GM23248 (cell line): ENCODE data around the gene SPDYE6. TPM values are rescaled to one million over a fixed set of nuclear protein-coding genes. Genes with fewer than 3 reads are reported as not detected.
"Not testable (repeated sequence)": the region's sequence is repeated elsewhere in the genome, so short reads cannot be mapped to it uniquely, and the experiment has no call there.

Experiments used
- DNase-seq: peaks from one replicate; pipeline ENCODE4 v3.0.0-alpha.2; 2015
- H2AFZ ChIP-seq: fragments of 200-600 bp; sonication (generic); 2 replicates; pipeline ENCODE4 v1.6.1; 2016; ENCODE audit warnings: antibody characterized with exemption
- H3F3A ChIP-seq: fragments of 200-600 bp; sonication (generic); 2 replicates; pipeline ENCODE4 v1.6.1; 2016; ENCODE audit warnings: mild to moderate bottlenecking, antibody characterized with exemption, mixed run types; ENCODE audit not compliant: insufficient read depth
- H3K27ac ChIP-seq: fragments of 200-600 bp; sonication (generic); 2 replicates; pipeline ENCODE4 v1.5.1; 2016; ENCODE audit warnings: mild to moderate bottlenecking
- H3K27me3 ChIP-seq: fragments of 200-600 bp; sonication (generic); replicated peaks from 2 replicates; pipeline ENCODE4 v1.6.1; 2016; ENCODE audit warnings: mild to moderate bottlenecking; ENCODE audit not compliant: insufficient read depth
- H3K36me3 ChIP-seq: fragments of 200-600 bp; sonication (generic); 2 replicates; pipeline ENCODE4 v1.6.1; 2016; ENCODE audit warnings: low read depth, mild to moderate bottlenecking
- H3K4me1 ChIP-seq: fragments of 200-600 bp; sonication (generic); 2 replicates; pipeline ENCODE4 v1.6.1; 2016; ENCODE audit warnings: mild to moderate bottlenecking; ENCODE audit not compliant: insufficient read depth
- H3K4me2 ChIP-seq: fragments of 200-600 bp; sonication (generic); one replicate; pipeline ENCODE4 v1.6.1; 2016; ENCODE audit warnings: mild to moderate bottlenecking; ENCODE audit not compliant: unreplicated experiment
- H3K4me3 ChIP-seq: fragments of 200-600 bp; sonication (generic); 2 replicates; pipeline ENCODE4 v1.5.1; 2016; ENCODE audit warnings: mild to moderate bottlenecking
- H3K79me2 ChIP-seq: fragments of 200-600 bp; sonication (generic); 2 replicates; pipeline ENCODE4 v1.6.1; 2016; ENCODE audit warnings: mild to moderate bottlenecking; ENCODE audit not compliant: insufficient read depth
- H3K9ac ChIP-seq: fragments of 200-600 bp; sonication (generic); 2 replicates; pipeline ENCODE4 v1.6.1; 2016; ENCODE audit warnings: mild to moderate bottlenecking
- H3K9me2 ChIP-seq: fragments of 200-600 bp; sonication (generic); 2 replicates; pipeline ENCODE4 v1.6.1; 2016; ENCODE audit warnings: mixed run types, mild to moderate bottlenecking, moderate library complexity; ENCODE audit not compliant: insufficient read depth
- H3K9me3 ChIP-seq: fragments of 200-600 bp; sonication (generic); one replicate; pipeline ENCODE4 v1.6.1; 2017; ENCODE audit warnings: low read depth
- H4K20me1 ChIP-seq: fragments of 200-600 bp; sonication (generic); 2 replicates; pipeline ENCODE4 v1.6.0; 2016; ENCODE audit not compliant: insufficient read depth
- WGBS, 2 experiments: methylation state at CpG; one replicate each; pipeline ENCODE4 v1.1.6; 2015 to 2017; ENCODE audit warnings: low lambda C conversion rate in 2 of 2, low coverage in 1 of 2; ENCODE audit errors: missing lambda C conversion rate in 2 of 2; 5-methylcytosine and 5-hydroxymethylcytosine counted together
- in situ Hi-C: fragments of 300-500 bp; cut with MboI; formaldehyde crosslinking; loops from 2 replicates; pipeline ENCODE4 v1.15.0; 2020
- polyA plus RNA-seq: library from polyadenylated mRNA; unstranded; fragments of >200 nt; fragmentation: Nextera tagmentation; extraction: Ambion mirVana; gene quantifications from 2 replicates; pipeline ENCODE4 v1.2.1, GENCODE V29; 2016
- total RNA-seq: library from RNA; depleted of rRNA; stranded (reverse); fragments of >200 nt; shearing (Covaris generic); gene quantifications from 2 replicates; pipeline ENCODE4 v1.2.3, GENCODE V29; 2014

The SPDYE6 gene
- total and polyA plus RNA-seq, 2 experiments from 2014 or later: not detected

GRCh38 chr7:102335574-102335973 lies 20.7 kb downstream of the SPDYE6 start:
- H4K20me1 ChIP-seq, H3K79me2 ChIP-seq, in situ Hi-C loops, H3K4me3 ChIP-seq, H3K27ac ChIP-seq, H3K36me3 ChIP-seq, H3K9ac ChIP-seq, H3K4me2 ChIP-seq, H3K4me1 ChIP-seq, H3F3A ChIP-seq, H3K9me2 ChIP-seq, DNase-seq, H2AFZ ChIP-seq, H3K9me3 ChIP-seq: not testable (repeated sequence)
- peaks cover 13% of the 10 kb centered on the region; the same call in 1 of the 2 replicates for H3K27me3 ChIP-seq
- WGBS, 2 experiments: 69 to 73% methylated on average over 7 of the region's 7 CpGs

- in situ Hi-C loops, H2AFZ ChIP-seq, H4K20me1 ChIP-seq, H3K36me3 ChIP-seq, H3K9me3 ChIP-seq, DNase-seq, H3K9ac ChIP-seq, H3K27ac ChIP-seq, H3K4me1 ChIP-seq, H3F3A ChIP-seq, H3K9me2 ChIP-seq, H3K79me2 ChIP-seq, H3K4me3 ChIP-seq, H3K4me2 ChIP-seq: not testable (repeated sequence)
- H3K27me3 ChIP-seq: peaks cover 37% of the 10 kb centered on the region
- WGBS, 2 experiments: 62% methylated on average over 8 of the region's 8 CpGs
Measured at GRCh38 chr7:102330666-102331460, 25.4 kb downstream of the SPDYE6 start.

DNA sequence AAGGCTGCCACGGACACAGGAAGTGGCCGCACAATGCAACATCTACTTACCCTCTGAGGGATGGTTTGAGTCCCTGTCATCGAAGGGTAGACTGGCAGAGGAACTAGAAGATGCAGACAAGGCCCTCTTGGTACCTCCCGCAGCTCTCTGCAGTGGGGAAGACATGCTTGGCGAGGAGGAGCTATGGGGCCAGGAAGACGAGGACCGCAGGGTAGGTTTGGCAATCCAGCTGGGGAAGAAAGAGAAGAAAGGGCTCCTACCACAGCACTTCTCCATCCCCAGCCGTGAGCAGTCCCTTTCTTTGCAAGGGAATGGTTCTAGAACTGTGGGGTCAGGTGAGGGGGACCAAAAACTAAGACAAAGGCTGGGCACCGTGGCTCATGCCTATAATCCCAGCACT lies 26.9 kb downstream of the SPDYE6 start:
- H3F3A ChIP-seq, H3K9me2 ChIP-seq, H3K36me3 ChIP-seq, H3K9ac ChIP-seq, DNase-seq, H4K20me1 ChIP-seq, H3K4me1 ChIP-seq, H3K4me3 ChIP-seq, H3K27ac ChIP-seq, H2AFZ ChIP-seq, in situ Hi-C loops, H3K9me3 ChIP-seq, H3K4me2 ChIP-seq, H3K79me2 ChIP-seq: not testable (repeated sequence)
- H3K27me3 ChIP-seq: peaks cover 37% of the 10 kb centered on the region
- 70 to 75% methylated on average over 9 of the region's 9 CpGs for WGBS, 2 experiments

DNA sequence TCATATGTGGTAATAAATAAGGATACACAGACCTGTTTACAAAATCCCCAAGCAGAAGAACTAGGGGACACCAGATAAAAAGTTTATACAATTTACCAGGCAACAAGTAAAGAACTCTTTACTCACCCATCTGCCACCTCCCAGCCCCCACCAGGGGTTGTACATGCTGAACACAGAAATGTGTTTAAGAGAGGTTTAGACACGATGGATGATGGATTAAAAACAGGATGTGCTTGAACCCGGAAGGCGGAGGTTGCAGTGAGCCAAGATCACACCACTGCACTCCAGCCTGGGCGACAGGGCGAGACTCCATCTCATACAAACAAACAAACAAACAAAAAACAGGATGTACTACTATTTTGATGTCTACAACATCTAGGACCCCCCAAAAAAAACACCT lies 27.4 kb downstream of the SPDYE6 start:
- H3K36me3 ChIP-seq, H3K9me3 ChIP-seq, H4K20me1 ChIP-seq, H3F3A ChIP-seq, H3K9ac ChIP-seq, H3K9me2 ChIP-seq, H3K4me2 ChIP-seq, H2AFZ ChIP-seq, DNase-seq, H3K4me3 ChIP-seq, in situ Hi-C loops, H3K4me1 ChIP-seq, H3K79me2 ChIP-seq, H3K27ac ChIP-seq: not testable (repeated sequence)
- 67 to 91% methylated on average over 4 to 5 of the region's 5 CpGs for WGBS, 2 experiments
- peaks cover 37% of the 10 kb centered on the region for H3K27me3 ChIP-seq

DNA sequence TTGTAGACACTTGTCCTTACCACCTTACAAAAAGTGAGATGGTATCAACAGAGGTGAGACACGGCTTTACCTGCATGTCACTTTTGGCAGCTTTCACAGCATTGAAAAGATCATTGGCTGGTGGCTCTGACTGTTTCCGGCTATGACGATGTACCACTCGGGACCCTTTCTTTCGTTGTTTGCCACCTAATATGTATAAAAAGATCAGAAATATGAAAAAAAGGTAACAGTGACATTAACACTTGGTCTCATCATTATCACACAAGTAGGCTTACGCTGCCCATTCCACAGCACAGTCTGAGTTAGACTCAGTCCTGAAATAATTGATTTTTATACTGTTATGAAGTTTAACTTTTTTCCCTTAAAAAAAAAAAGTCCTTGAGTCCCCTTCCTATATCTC lies 29.1 kb downstream of the SPDYE6 start:
- H3K9me3 ChIP-seq, DNase-seq, H3K9me2 ChIP-seq, H3K9ac ChIP-seq, H3K79me2 ChIP-seq, in situ Hi-C loops, H3K36me3 ChIP-seq, H3K4me1 ChIP-seq, H3K4me2 ChIP-seq, H2AFZ ChIP-seq, H4K20me1 ChIP-seq, H3K4me3 ChIP-seq, H3F3A ChIP-seq, H3K27ac ChIP-seq: not testable (repeated sequence)
- WGBS, 2 experiments: 39% methylated on average over 6 of the region's 6 CpGs
- H3K27me3 ChIP-seq: peaks cover 25% of the 10 kb centered on the region
